ENCODE results near the gene WDR87. TPM values are rescaled to one million over a fixed set of nuclear protein-coding genes. Genes with fewer than 3 reads are reported as not detected.

Gene WDR87
- total and polyA plus RNA-seq, 2 donors from 2014 or later, result not detected

DNA sequence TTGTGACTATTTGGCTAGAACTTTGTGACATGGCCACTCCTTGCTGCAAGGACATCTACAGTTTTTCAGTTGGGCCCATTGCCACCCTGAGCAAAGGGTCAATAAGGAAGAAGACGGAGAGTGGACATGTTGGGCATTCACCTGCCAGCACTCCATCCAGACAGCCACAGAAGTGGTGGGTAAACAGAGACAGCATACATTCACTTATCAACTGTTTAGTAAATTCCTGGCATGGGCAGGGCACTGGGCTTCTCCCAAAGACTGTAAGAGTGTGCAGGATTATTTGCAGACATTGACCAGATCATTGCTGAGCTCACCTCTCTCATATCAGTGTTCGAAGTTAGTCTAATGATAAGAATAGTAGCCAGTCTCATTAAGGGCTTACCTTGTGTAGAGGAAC is 29.8 kb upstream of the WDR87 start:
- Histone ChIP-seq H3K4me1 (ENCODE audit: control insufficient read depth in 2 of 3, insufficient read depth in 2 of 3, low read depth in 1 of 3, low read length in 3 of 3) (peaks cover 3 to 25% (median 10%) of the 10 kb centered on the region in 3 donors), H3K9me3 (ENCODE audit: control insufficient read depth in 2 of 3, insufficient read depth in 1 of 3, low read length in 3 of 3) (peaks cover 0 to 9% (median 0%) of the 10 kb centered on the region in 3 donors), H3K9ac (ENCODE audit: low read length in 3 of 3) (no peak overlapping the region), H3K27ac (ENCODE audit: low read depth in 2 of 2, low read length in 2 of 2) (no peak overlapping the region), H3K27me3 (ENCODE audit: control insufficient read depth, insufficient read depth, low read length) (no peaks in the 10 kb centered on the region), H3K36me3 (ENCODE audit: control insufficient read depth in 2 of 3, insufficient read depth in 3 of 3, low read length in 3 of 3) (no peaks in the 10 kb centered on the region), H3K4me3 (ENCODE audit: low read length in 3 of 3) (no peak overlapping the region)
- TF ChIP-seq, protein P1, sequence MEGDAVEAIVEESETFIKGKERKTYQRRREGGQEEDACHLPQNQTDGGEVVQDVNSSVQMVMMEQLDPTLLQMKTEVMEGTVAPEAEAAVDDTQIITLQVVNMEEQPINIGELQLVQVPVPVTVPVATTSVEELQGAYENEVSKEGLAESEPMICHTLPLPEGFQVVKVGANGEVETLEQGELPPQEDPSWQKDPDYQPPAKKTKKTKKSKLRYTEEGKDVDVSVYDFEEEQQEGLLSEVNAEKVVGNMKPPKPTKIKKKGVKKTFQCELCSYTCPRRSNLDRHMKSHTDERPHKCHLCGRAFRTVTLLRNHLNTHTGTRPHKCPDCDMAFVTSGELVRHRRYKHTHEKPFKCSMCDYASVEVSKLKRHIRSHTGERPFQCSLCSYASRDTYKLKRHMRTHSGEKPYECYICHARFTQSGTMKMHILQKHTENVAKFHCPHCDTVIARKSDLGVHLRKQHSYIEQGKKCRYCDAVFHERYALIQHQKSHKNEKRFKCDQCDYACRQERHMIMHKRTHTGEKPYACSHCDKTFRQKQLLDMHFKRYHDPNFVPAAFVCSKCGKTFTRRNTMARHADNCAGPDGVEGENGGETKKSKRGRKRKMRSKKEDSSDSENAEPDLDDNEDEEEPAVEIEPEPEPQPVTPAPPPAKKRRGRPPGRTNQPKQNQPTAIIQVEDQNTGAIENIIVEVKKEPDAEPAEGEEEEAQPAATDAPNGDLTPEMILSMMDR (IDR thresholded peaks at IDR 0.05; ENCODE audit: borderline replicate concordance, extremely low read depth, insufficient read depth), result no peak
- no peak for DNase-seq
- no peak for FAIRE-seq
- intact Hi-C loops (cut with DNase I), result no loop called here

DNA sequence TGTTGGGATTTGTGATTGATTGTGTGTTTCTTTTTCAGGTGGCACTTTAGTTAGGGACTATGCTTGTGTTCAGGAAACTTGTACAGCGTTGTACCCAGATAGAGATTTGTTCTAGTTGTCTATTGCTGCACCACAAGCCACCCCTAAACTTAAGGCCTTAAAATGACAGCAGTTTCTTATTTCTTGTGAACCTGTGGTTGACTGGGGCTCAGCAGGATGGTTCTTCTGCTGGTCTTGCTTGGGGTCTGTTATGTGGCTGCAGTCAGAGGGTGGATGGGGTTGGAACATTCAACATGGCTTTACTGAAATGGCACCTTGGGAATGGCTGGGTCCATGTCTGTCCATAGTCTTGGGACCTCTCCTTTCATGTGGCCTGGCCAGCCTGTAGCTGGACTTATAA is 28.9 kb upstream of the WDR87 start:
- Histone ChIP-seq H3K27ac (ENCODE audit: low read depth in 2 of 2, low read length in 2 of 2) (no peak overlapping the region), H3K4me3 (ENCODE audit: low read length in 3 of 3) (no peak overlapping the region), H3K9ac (ENCODE audit: low read length in 3 of 3) (no peak overlapping the region), H3K27me3 (ENCODE audit: control insufficient read depth, insufficient read depth, low read length) (no peaks in the 10 kb centered on the region), H3K4me1 (ENCODE audit: control insufficient read depth in 2 of 3, insufficient read depth in 2 of 3, low read depth in 1 of 3, low read length in 3 of 3) (peaks cover 3 to 28% (median 10%) of the 10 kb centered on the region in 3 donors), H3K9me3 (ENCODE audit: control insufficient read depth in 2 of 3, insufficient read depth in 1 of 3, low read length in 3 of 3) (peaks cover 0 to 9% (median 0%) of the 10 kb centered on the region in 3 donors), H3K36me3 (ENCODE audit: control insufficient read depth in 2 of 3, insufficient read depth in 3 of 3, low read length in 3 of 3) (no peaks in the 10 kb centered on the region)
- DNase-seq, result no peak
- FAIRE-seq, result no peak
- TF ChIP-seq, protein P1 (IDR thresholded peaks at IDR 0.05; ENCODE audit: borderline replicate concordance, extremely low read depth, insufficient read depth), result no peak
- intact Hi-C loops (cut with DNase I), result no loop called here

DNA sequence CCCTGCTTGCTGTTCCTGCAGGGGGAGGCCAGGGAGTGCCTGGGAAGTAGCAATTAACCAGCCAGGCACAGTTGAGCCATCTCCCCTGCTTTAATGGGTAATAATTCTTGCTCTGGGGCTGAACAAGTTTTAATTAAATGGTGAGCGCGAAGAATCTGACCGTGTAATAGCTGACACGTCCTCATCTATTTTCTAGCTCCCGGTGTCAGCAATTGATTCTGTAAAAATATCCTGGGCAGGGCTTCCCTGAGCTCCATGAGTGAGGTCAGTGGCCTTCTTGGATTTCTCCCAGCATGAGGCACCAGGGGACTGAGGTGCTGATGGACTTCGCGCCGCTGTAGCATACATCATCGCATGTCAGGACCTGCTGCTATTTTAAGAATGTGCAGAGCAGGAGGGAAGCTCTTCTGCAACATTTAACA is 27.6 kb upstream of the WDR87 start:
- peak overlapping the region in 1 of 2 donors; percentile 45 for H3K27ac ChIP-seq (ENCODE audit: low read depth in 2 of 2, low read length in 2 of 2)
- no peak for FAIRE-seq
- TF ChIP-seq, protein P1 (IDR thresholded peaks at IDR 0.05; ENCODE audit: borderline replicate concordance, extremely low read depth, insufficient read depth), result no peak
- DNase-seq, result peak; percentile 18 to 86 (median 71)
- peak overlapping the region in 1 of 3 donors; percentile 58 for H3K4me3 ChIP-seq (ENCODE audit: low read length in 3 of 3)
- intact Hi-C loops (cut with DNase I), result no loop called here
- no peaks in the 10 kb centered on the region for H3K36me3 ChIP-seq (ENCODE audit: control insufficient read depth in 2 of 3, insufficient read depth in 3 of 3, low read length in 3 of 3)
- peaks cover 3 to 31% (median 17%) of the 10 kb centered on the region in 3 donors for H3K4me1 ChIP-seq (ENCODE audit: control insufficient read depth in 2 of 3, insufficient read depth in 2 of 3, low read depth in 1 of 3, low read length in 3 of 3)
- H3K27me3 ChIP-seq (ENCODE audit: control insufficient read depth, insufficient read depth, low read length), result no peaks in the 10 kb centered on the region
- H3K9ac ChIP-seq (ENCODE audit: low read length in 3 of 3), result peak overlapping the region in 1 of 3 donors; percentile 2
- H3K9me3 ChIP-seq (ENCODE audit: control insufficient read depth in 2 of 3, insufficient read depth in 1 of 3, low read length in 3 of 3), result peaks cover 0 to 9% (median 0%) of the 10 kb centered on the region in 3 donors

All from kidney (tissue), 14 donors.